ENCODE results near the gene OR9G4.

Gene OR9G4

GRCh38 chr11:56748597-56748996 is at the start of gene OR9G4:
OR9G4 (minus strand) TSS chr11:56748697; CDS start chr11:56743766, 4,931 bp downstream.
- in situ Hi-C loops (cut with MboI; ENCODE audit: low pct_unique_long_range_greater_than_20kb, low sequenced_read_pairs): no loop called here
- DNase-seq: no peak

DNA sequence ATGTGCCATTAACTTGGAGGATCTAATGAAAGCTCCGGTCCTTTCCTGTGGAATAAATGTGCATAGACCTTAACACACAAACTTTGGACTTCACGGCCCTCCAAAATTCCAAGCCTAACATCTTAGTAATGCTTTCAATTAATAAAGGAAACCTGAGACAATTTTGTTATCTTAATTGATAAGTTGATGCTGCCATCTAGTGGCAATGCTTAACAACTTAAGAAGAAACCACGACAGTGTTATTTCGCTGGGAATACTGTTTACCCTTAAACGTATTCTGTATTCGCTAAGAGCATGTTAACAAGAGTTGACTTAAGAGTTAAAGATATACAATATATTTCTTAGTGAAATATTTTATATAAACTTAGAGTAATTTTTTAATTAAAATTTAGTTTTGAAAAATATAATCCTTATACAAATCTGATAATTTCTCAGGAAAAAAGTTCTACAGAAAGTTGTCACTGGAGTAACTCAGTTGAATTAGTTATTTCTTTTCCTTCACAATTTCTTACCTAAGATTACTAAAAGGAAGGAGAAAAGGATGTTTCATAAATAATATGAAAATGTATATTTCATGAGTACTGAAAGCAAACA is 35.0 kb upstream of the OR9G4 start:
- DNase-seq: peak; percentile 37
- in situ Hi-C loops (cut with MboI; ENCODE audit: low pct_unique_long_range_greater_than_20kb, low sequenced_read_pairs): loop anchor here (25.0 kb wide), 1 partner anchor 846 kb away; the partner anchor contains the start of gene OR5I1

- DNase-seq: no peak
- in situ Hi-C loops (cut with MboI; ENCODE audit: low pct_unique_long_range_greater_than_20kb, low sequenced_read_pairs): loop anchor here (25.0 kb wide), 1 partner anchor 845 kb away; the partner anchor contains the start of gene OR5I1
These were observed 33.8 kb upstream of the OR9G4 start for GRCh38 chr11:56782167-56782847.

DNA sequence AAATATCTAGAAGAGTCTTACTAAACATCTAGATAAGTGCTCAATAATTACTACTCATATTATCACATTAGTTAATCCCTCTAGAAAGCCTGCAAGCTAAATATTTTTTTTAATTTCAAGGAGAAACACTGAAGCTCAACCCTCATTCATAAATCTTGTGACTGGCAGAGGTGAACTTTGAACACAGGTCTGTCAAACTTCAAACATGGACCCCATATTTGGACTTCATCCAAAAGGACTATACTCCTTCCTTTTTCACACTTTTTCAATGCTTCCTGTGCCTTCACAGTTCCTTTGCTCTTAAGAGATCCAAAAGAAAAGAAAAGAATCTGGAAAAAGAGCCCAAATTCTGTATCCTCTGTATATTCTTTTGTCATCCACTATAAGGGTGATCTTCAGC is 28.3 kb upstream of the OR9G4 start:
- no peak for DNase-seq
- in situ Hi-C loops (cut with MboI; ENCODE audit: low pct_unique_long_range_greater_than_20kb, low sequenced_read_pairs): loop anchor here (25.0 kb wide), 1 partner anchor 840 kb away; the partner anchor contains the start of gene OR5I1

GRCh38 chr11:56764976-56765375 is 16.5 kb upstream of the OR9G4 start:
- no peak for DNase-seq
- in situ Hi-C loops (cut with MboI; ENCODE audit: low pct_unique_long_range_greater_than_20kb, low sequenced_read_pairs): no loop called here

- DNase-seq: no peak
- in situ Hi-C loops (cut with MboI; ENCODE audit: low pct_unique_long_range_greater_than_20kb, low sequenced_read_pairs): no loop called here
These were observed 3.0 kb upstream of the OR9G4 start for GRCh38 chr11:56751480-56751879.

DNA sequence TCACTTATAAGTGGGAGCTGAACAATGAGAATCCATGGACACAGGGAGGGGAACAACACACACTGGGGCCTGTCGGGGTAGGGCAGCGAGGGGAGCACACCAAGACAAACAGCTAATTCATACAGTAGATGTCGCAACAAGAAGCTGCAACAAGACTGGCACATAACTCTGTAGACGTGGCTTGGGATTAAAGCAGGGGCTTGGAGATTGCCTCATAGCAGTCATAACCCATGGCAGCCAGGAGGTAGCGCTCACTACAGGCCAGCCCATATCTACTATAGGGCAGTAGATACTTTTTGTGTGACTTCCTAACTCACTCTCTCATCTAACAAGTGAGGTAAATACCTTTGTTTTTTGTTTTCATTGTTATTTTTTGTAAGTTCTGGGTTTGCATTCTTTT is 1.7 kb upstream of the OR9G4 start:
- no peak for DNase-seq
- in situ Hi-C loops (cut with MboI; ENCODE audit: low pct_unique_long_range_greater_than_20kb, low sequenced_read_pairs): no loop called here

- in situ Hi-C loops (cut with MboI; ENCODE audit: low pct_unique_long_range_greater_than_20kb, low sequenced_read_pairs): no loop called here
- DNase-seq: no peak
These were observed 7.6 kb downstream of the OR9G4 start for GRCh38 chr11:56740886-56741285.

DNA sequence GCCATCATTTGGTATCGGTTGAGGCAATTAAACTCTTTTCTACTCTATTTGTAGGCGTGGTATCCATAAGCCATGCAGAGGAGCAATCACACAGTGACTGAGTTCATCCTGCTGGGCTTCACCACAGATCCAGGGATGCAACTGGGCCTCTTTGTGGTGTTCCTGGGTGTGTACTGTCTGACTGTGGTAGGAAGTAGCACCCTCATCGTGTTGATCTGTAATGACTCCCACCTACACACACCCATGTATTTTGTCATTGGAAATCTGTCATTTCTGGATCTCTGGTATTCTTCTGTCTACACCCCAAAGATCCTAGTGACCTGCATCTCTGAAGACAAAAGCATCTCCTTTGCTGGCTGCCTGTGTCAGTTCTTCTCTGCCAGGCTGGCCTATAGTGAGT is 8.4 kb downstream of the OR9G4 start:
- in situ Hi-C loops (cut with MboI; ENCODE audit: low pct_unique_long_range_greater_than_20kb, low sequenced_read_pairs): no loop called here
- DNase-seq: no peak

GRCh38 chr11:56720513-56720912 is 28.0 kb downstream of the OR9G4 start:
- in situ Hi-C loops (cut with MboI; ENCODE audit: low pct_unique_long_range_greater_than_20kb, low sequenced_read_pairs): no loop called here
- DNase-seq: no peak

DNA sequence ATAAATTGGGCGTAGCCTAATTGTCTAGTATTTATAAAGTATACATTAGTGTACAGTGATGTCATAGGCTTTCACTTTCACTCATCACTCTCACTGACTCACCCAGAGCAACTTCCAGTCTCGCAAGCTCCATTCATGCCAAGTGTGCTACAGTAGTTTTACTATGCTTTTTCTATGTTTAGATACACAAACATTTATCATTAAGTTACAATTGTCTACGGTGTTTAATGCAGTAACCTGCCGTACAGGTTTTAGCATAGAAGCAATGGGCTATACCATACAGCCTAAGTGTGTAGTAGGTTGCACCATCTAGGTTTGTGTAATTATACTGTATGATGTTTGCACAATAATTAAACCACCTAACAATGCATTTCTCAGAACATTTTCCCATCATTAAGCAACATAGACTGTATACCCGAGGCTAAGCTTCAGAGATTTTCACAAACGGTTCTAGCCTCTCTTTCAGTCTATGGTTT is 32.1 kb downstream of the OR9G4 start:
- DNase-seq: no peak
- in situ Hi-C loops (cut with MboI; ENCODE audit: low pct_unique_long_range_greater_than_20kb, low sequenced_read_pairs): no loop called here

- DNase-seq: no peak
- in situ Hi-C loops (cut with MboI; ENCODE audit: low pct_unique_long_range_greater_than_20kb, low sequenced_read_pairs): no loop called here
These were observed 34.3 kb downstream of the OR9G4 start for GRCh38 chr11:56714206-56714605.

- DNase-seq: no peak
- in situ Hi-C loops (cut with MboI; ENCODE audit: low pct_unique_long_range_greater_than_20kb, low sequenced_read_pairs): no loop called here
These were observed 42.0 kb downstream of the OR9G4 start for GRCh38 chr11:56706486-56706885.

DNA sequence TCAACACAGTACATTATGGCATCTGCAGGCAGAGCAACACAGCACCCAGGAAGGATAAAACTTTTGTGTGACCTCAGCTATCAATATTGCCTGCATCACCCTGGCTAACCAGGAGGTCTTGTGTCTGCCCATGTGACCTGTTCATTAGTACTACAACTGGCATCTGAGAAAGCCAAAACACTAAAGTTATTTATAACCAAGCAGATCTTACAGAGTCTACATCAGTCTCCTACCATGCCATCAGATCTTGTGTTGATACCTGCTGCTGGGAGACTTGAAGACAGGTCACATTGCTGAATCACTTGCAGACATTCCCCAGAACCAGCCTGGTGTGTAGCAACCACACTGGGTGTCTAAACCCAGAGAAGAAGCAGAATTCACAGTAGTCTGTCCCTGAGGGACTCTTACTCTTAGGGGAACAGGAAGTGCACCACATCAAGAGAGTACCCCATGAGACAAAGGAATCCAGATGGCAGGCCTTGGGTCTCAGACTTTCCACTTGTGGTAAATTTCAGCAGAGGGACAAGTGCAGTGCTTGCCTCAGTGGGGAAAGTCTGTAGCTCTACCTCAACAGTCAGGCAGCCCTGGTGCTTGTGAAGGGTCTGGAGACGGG is 42.6 kb downstream of the OR9G4 start:
- in situ Hi-C loops (cut with MboI; ENCODE audit: low pct_unique_long_range_greater_than_20kb, low sequenced_read_pairs): no loop called here
- no peak for DNase-seq

GRCh38 chr11:56700914-56701485 is 47.5 kb downstream of the OR9G4 start:
- DNase-seq: no peak
- in situ Hi-C loops (cut with MboI; ENCODE audit: low pct_unique_long_range_greater_than_20kb, low sequenced_read_pairs): no loop called here

DNA sequence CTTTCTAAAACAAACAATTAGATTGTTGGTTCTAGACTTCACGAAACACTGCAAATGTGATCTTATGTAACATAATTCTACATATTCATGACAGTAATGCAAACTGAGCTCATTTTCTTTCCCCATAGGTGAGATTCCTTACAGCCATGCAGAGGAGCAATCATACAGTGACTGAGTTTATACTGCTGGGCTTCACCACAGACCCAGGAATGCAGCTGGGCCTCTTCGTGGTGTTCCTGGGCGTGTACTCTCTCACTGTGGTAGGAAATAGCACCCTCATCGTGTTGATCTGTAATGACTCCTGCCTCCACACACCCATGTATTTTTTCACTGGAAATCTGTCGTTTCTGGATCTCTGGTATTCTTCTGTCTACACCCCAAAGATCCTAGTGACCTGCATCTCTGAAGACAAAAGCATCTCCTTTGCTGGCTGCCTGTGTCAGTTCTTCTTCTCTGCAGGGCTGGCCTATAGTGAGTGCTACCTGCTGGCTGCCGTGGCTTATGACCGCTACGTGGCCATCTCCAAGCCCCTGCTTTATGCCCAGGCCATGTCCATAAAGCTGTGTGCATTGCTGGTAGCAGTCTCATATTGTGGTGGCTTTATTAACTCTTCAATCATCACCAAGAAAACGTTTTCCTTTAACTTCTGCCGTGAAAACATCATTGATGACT is 48.1 kb downstream of the OR9G4 start:
- in situ Hi-C loops (cut with MboI; ENCODE audit: low pct_unique_long_range_greater_than_20kb, low sequenced_read_pairs): no loop called here
- DNase-seq: no peak

GRCh38 chr11:56698795-56699194 is 49.7 kb downstream of the OR9G4 start, which contains the start of gene OR9G1:
OR9G1 (plus strand) TSS chr11:56699095; CDS start chr11:56700388, 1,293 bp downstream.
- in situ Hi-C loops (cut with MboI; ENCODE audit: low pct_unique_long_range_greater_than_20kb, low sequenced_read_pairs): no loop called here
- no peak for DNase-seq

GRCh38 chr11:56693428-56693827 is 55.1 kb downstream of the OR9G4 start:
- DNase-seq: no peak
- in situ Hi-C loops (cut with MboI; ENCODE audit: low pct_unique_long_range_greater_than_20kb, low sequenced_read_pairs): no loop called here

All from KBM-7 (cell line).